Measurements from ENCODE around the gene PATJ.

DNA sequence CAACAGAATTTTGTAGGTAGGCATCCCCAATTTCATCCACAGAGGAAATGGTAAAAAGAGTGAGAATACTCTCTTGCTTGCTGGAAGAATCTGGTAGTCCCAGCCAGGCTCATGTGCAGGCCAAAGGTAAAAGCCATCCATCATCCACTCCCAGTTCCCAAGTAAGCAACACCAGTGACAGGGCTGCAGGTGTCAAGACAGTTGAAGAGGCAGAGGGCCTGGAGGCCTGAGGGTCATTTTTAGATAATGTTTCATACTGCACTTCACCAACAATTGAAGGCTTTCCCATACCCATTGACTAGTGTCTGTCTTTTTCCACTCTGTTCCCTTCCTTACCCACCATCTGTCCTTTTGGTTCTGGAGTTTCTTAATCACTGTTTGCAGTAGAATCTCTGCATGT is 310.7 kb downstream of the PATJ start:
- TF ChIP-seq, protein P1, sequence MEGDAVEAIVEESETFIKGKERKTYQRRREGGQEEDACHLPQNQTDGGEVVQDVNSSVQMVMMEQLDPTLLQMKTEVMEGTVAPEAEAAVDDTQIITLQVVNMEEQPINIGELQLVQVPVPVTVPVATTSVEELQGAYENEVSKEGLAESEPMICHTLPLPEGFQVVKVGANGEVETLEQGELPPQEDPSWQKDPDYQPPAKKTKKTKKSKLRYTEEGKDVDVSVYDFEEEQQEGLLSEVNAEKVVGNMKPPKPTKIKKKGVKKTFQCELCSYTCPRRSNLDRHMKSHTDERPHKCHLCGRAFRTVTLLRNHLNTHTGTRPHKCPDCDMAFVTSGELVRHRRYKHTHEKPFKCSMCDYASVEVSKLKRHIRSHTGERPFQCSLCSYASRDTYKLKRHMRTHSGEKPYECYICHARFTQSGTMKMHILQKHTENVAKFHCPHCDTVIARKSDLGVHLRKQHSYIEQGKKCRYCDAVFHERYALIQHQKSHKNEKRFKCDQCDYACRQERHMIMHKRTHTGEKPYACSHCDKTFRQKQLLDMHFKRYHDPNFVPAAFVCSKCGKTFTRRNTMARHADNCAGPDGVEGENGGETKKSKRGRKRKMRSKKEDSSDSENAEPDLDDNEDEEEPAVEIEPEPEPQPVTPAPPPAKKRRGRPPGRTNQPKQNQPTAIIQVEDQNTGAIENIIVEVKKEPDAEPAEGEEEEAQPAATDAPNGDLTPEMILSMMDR (IDR thresholded peaks at IDR 0.05), result no peak
- TF ChIP-seq EP300 (IDR thresholded peaks at IDR 0.05), result no peak

Data from stomach (tissue), 4 donors.